ENCODE results near the gene TTC1.
"Not testable (repeated sequence)": the region's sequence is repeated elsewhere in the genome, so short reads cannot be mapped to it uniquely, and the experiment has no call there.

Gene TTC1

GRCh38 chr5:160044391-160044804 lies 35.5 kb downstream of the TTC1 start:
- no peak for DNase-seq

GRCh38 chr5:160044967-160045366 lies 36.0 kb downstream of the TTC1 start:
- no peak for DNase-seq

GRCh38 chr5:160047423-160047822 lies 38.5 kb downstream of the TTC1 start:
- no peak for DNase-seq

- no peak for DNase-seq
Observed at GRCh38 chr5:160048131-160048530, 39.2 kb downstream of the TTC1 start.

- DNase-seq, result no peak
Observed at GRCh38 chr5:160049099-160049498, 40.2 kb downstream of the TTC1 start.

- no peak for DNase-seq
Observed at GRCh38 chr5:160054047-160054446, 45.1 kb downstream of the TTC1 start.

GRCh38 chr5:160054831-160055230 lies 45.9 kb downstream of the TTC1 start:
- no peak for DNase-seq

GRCh38 chr5:160057256-160057655 lies 48.3 kb downstream of the TTC1 start:
- DNase-seq, result no peak

GRCh38 chr5:160060001-160060400 lies 51.1 kb downstream of the TTC1 start:
- DNase-seq, result no peak

GRCh38 chr5:160061770-160062169 lies 52.8 kb downstream of the TTC1 start:
- DNase-seq, result no peak

GRCh38 chr5:160064417-160064810 lies 55.5 kb downstream of the TTC1 start:
- no peak for DNase-seq

- no peak for DNase-seq
Observed at GRCh38 chr5:160064995-160065614, 56.2 kb downstream of the TTC1 start.

GRCh38 chr5:160069120-160069519 lies 60.2 kb downstream of the TTC1 start:
- DNase-seq, result not testable (repeated sequence)

- DNase-seq, result no peak
Observed at GRCh38 chr5:160071516-160071915, 62.6 kb downstream of the TTC1 start.

GRCh38 chr5:160071916-160072315 lies 63.0 kb downstream of the TTC1 start:
- no peak for DNase-seq

GRCh38 chr5:160075073-160075472 lies 66.1 kb downstream of the TTC1 start:
- DNase-seq, result no peak

GRCh38 chr5:160076997-160077396 lies 68.1 kb downstream of the TTC1 start:
- DNase-seq, result no peak

- DNase-seq, result no peak
Observed at GRCh38 chr5:160079753-160080152, 70.8 kb downstream of the TTC1 start.

GRCh38 chr5:160081495-160081894 lies 72.6 kb downstream of the TTC1 start:
- no peak for DNase-seq

- no peak for DNase-seq
Observed at GRCh38 chr5:160082614-160083500, 73.9 kb downstream of the TTC1 start.

GRCh38 chr5:160083501-160083900 lies 74.6 kb downstream of the TTC1 start:
- no peak for DNase-seq

GRCh38 chr5:160084144-160084543 lies 75.2 kb downstream of the TTC1 start:
- DNase-seq, result no peak

- no peak for DNase-seq
Observed at GRCh38 chr5:160087199-160087598, 78.3 kb downstream of the TTC1 start.

- DNase-seq, result no peak
Observed at GRCh38 chr5:160088805-160089204, 79.9 kb downstream of the TTC1 start.
